HEK293 (cell line): Measurements from ENCODE around the gene FAM118A.

ENCODE experiments used
- CTCF ChIA-PET: fragments of 350-600 bp; formaldehyde crosslinking; extraction: SDS; loops from one replicate; lab custom pipeline; 2021; ENCODE audit warnings: antibody characterized with exemption; lab: Yijun Ruan, JAX
- POLR2A ChIA-PET: fragments of 300-600 bp; formaldehyde crosslinking; extraction: SDS; loops from one replicate; lab custom pipeline; 2020; ENCODE audit warnings: antibody characterized with exemption, inconsistent platforms; lab: Yijun Ruan, JAX
- H3K27ac ChIP-seq: fragments of 200-500 bp; sonication (Bioruptor generic); 2 replicates; pipeline ENCODE4 v1.5.1; 2014; ENCODE audit warnings: low read depth, low read length, control low read depth, inconsistent platforms; ENCODE audit errors: extremely low read depth
- H3K36me3 ChIP-seq, 2 experiments: fragments of 200-500 bp in 1 of 2; sonication (Bioruptor generic) in 1 of 2; 1 replicate in 1 of 2; 2 replicates in 1 of 2; pipeline ENCODE4 v1.5.1; 2014 to 2017; ENCODE audit warnings: inconsistent platforms in 2 of 2, low read length in 2 of 2; ENCODE audit not compliant: control insufficient read depth in 2 of 2, insufficient read depth in 1 of 2
- H3K4me1 ChIP-seq: fragments of 200-500 bp; sonication (Bioruptor generic); 2 replicates; pipeline ENCODE4 v1.5.1; 2014; ENCODE audit warnings: mild to moderate bottlenecking, low read length, inconsistent platforms; ENCODE audit not compliant: control insufficient read depth, insufficient read depth
- H3K4me3 ChIP-seq: 2 replicates; pipeline ENCODE4 v1.5.1; 2011; ENCODE audit warnings: low read depth, mild to moderate bottlenecking, control low read depth, low read length, moderate library complexity
- H3K9me3 ChIP-seq: fragments of 200-500 bp; sonication (Bioruptor generic); 2 replicates; pipeline ENCODE4 v1.5.1; 2014; ENCODE audit warnings: low read depth, low read length, inconsistent platforms; ENCODE audit not compliant: control insufficient read depth, insufficient read depth
- ELK4 ChIP-seq: IDR thresholded peaks from 2 replicates; pipeline ENCODE4 v1.6.1; 2011; ENCODE audit warnings: mild to moderate bottlenecking, low read depth, low read length, borderline replicate concordance
- HOXC10 ChIP-seq: sonication (generic); formaldehyde crosslinking; IDR thresholded peaks from 2 replicates; pipeline ENCODE4 v1.8.1; 2023; ENCODE audit warnings: mild to moderate bottlenecking, missing genetic modification reagents
- KLF7 ChIP-seq: fragments of 450-650 bp; formaldehyde crosslinking; IDR thresholded peaks from 2 replicates; pipeline ENCODE4 v1.5.1; 2016; ENCODE audit warnings: missing biosample characterization, missing genetic modification characterization, borderline replicate concordance
- MZF1 ChIP-seq: fragments of 450-650 bp; formaldehyde crosslinking; IDR thresholded peaks from 2 replicates; pipeline ENCODE4 v1.5.1; 2017; ENCODE audit warnings: missing biosample characterization, missing genetic modification characterization, borderline replicate concordance
- PRDM2 ChIP-seq: fragments of 450-650 bp; formaldehyde crosslinking; IDR thresholded peaks from 2 replicates; pipeline ENCODE4 v1.5.1; 2016; ENCODE audit warnings: missing biosample characterization, missing genetic modification characterization, borderline replicate concordance
- ZNF133 ChIP-seq: fragments of 450-650 bp; formaldehyde crosslinking; IDR thresholded peaks from 2 replicates; pipeline ENCODE4 v1.5.1; 2016; ENCODE audit warnings: missing biosample characterization, missing genetic modification characterization
- ZNF157 ChIP-seq: fragments of 450-650 bp; formaldehyde crosslinking; IDR thresholded peaks from 2 replicates; pipeline ENCODE4 v1.5.1; 2016; ENCODE audit warnings: missing biosample characterization, missing genetic modification characterization
- ZNF350 ChIP-seq: fragments of 450-650 bp; formaldehyde crosslinking; IDR thresholded peaks from 2 replicates; pipeline ENCODE4 v1.5.0; 2017; ENCODE audit warnings: missing biosample characterization, mild to moderate bottlenecking, missing genetic modification characterization
- ZNF354C ChIP-seq: fragments of 450-650 bp; formaldehyde crosslinking; IDR thresholded peaks from 2 replicates; pipeline ENCODE4 v1.5.1; 2016; ENCODE audit warnings: missing biosample characterization, missing genetic modification characterization, low read depth, borderline replicate concordance
- ZNF423 ChIP-seq: fragments of 450-650 bp; formaldehyde crosslinking; IDR thresholded peaks from 2 replicates; pipeline ENCODE4 v1.5.1; 2016; ENCODE audit warnings: missing biosample characterization, missing genetic modification characterization
- ZNF501 ChIP-seq: fragments of 450-650 bp; formaldehyde crosslinking; IDR thresholded peaks from 2 replicates; pipeline ENCODE4 v1.5.1; 2016; ENCODE audit warnings: missing biosample characterization, missing genetic modification characterization
- ZNF529 ChIP-seq: fragments of 450-650 bp; formaldehyde crosslinking; IDR thresholded peaks from 2 replicates; pipeline ENCODE4 v1.5.1; 2017; ENCODE audit warnings: missing genetic modification characterization, missing biosample characterization; ENCODE audit not compliant: insufficient replicate concordance
- ZNF555 ChIP-seq: fragments of 450-650 bp; formaldehyde crosslinking; conservative IDR thresholded peaks from 2 replicates; pipeline ENCODE4 v1.5.1; 2017; ENCODE audit warnings: missing biosample characterization, mild to moderate bottlenecking, missing genetic modification characterization, inconsistent platforms
- ZNF560 ChIP-seq: fragments of 450-650 bp; formaldehyde crosslinking; IDR thresholded peaks from 2 replicates; pipeline ENCODE4 v1.5.1; 2017; ENCODE audit warnings: missing biosample characterization, missing genetic modification characterization, borderline replicate concordance
- ZNF561 ChIP-seq: fragments of 450-650 bp; IDR thresholded peaks from 2 replicates; pipeline ENCODE4 v1.5.1; 2018; ENCODE audit warnings: missing biosample characterization, missing genetic modification characterization, borderline replicate concordance
- ZNF692 ChIP-seq: fragments of 450-650 bp; formaldehyde crosslinking; IDR thresholded peaks from 2 replicates; pipeline ENCODE4 v1.5.1; 2016; ENCODE audit warnings: missing biosample characterization, missing genetic modification characterization
- ZNF837 ChIP-seq: fragments of 450-650 bp; formaldehyde crosslinking; IDR thresholded peaks from 2 replicates; pipeline ENCODE4 v1.5.1; 2016; ENCODE audit warnings: missing biosample characterization, missing genetic modification characterization
- TF ChIP-seq, protein P1 (sequence below): fragments of 450-650 bp; IDR thresholded peaks from 2 replicates; pipeline ENCODE4 v1.5.1; 2018; ENCODE audit warnings: missing biosample characterization, mild to moderate bottlenecking, missing genetic modification characterization
- TF ChIP-seq, protein P2 (sequence below): fragments of 450-650 bp; formaldehyde crosslinking; IDR thresholded peaks from 2 replicates; pipeline ENCODE4 v1.5.1; 2016; ENCODE audit warnings: missing biosample characterization, missing genetic modification characterization

The FAM118A gene

DNA sequence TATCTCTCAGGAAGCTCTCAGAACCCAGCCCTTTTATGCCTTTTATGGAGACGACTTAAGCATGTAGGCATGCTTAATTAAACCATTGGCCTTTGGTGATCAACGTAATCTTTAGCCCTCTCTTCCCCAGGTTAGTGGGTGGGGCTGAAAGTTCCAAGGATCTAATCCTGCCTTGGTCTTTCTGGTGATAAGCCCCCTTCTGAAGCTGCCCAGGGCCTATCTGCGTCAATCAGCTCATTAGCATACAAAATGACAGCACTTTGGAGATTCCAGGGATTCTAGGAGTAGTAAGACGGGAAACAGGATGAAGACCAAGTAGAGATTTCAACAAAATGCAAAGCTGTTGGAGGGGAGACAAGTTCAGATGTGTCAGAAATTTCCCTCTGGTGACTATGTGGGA, 3.1 kb downstream of the FAM118A start:
- Histone ChIP-seq H3K36me3 (peaks cover 0 to 8% of the 10 kb centered on the region in 2 experiments; a peak in 2 of 3 replicates), H3K27ac (no peak overlapping the region), H3K4me1 (peaks cover 25% of the 10 kb centered on the region), H3K9me3 (no peaks in the 10 kb centered on the region), H3K4me3 (no peak overlapping the region)
- POLR2A ChIA-PET, result no interaction called here
- CTCF ChIA-PET, result interaction anchor here (0.6 kb wide), 1 partner anchor 920 kb away, joined by 3 read pairs; no protein-coding TSS in a partner anchor
- TF ChIP-seq ZNF692 (tag by site-specific recombination), result no peak
- TF ChIP-seq ZNF350 (tag by site-specific recombination), result no peak
- TF ChIP-seq, protein P1, sequence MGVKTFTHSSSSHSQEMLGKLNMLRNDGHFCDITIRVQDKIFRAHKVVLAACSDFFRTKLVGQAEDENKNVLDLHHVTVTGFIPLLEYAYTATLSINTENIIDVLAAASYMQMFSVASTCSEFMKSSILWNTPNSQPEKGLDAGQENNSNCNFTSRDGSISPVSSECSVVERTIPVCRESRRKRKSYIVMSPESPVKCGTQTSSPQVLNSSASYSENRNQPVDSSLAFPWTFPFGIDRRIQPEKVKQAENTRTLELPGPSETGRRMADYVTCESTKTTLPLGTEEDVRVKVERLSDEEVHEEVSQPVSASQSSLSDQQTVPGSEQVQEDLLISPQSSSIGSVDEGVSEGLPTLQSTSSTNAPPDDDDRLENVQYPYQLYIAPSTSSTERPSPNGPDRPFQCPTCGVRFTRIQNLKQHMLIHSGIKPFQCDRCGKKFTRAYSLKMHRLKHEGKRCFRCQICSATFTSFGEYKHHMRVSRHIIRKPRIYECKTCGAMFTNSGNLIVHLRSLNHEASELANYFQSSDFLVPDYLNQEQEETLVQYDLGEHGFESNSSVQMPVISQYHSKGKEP (tag by site-specific recombination), result no peak
- no peak for TF ChIP-seq PRDM2 (tag by site-specific recombination)
- TF ChIP-seq ZNF560, result no peak
- no peak for TF ChIP-seq HOXC10
- no peak for TF ChIP-seq ZNF501
- no peak for TF ChIP-seq KLF7 (tag by site-specific recombination)
- no peak for TF ChIP-seq ZNF133
- TF ChIP-seq ZNF157 (tag by site-specific recombination), result no peak
- no peak for TF ChIP-seq ZNF529
- TF ChIP-seq ZNF837, result no peak
- TF ChIP-seq ELK4, result no peak
- no peak for TF ChIP-seq ZNF555 (tag by site-specific recombination)
- no peak for TF ChIP-seq ZNF354C
- no peak for TF ChIP-seq MZF1 (tag by site-specific recombination)
- TF ChIP-seq ZNF561 (tag by site-specific recombination), result no peak
- TF ChIP-seq, protein P2, sequence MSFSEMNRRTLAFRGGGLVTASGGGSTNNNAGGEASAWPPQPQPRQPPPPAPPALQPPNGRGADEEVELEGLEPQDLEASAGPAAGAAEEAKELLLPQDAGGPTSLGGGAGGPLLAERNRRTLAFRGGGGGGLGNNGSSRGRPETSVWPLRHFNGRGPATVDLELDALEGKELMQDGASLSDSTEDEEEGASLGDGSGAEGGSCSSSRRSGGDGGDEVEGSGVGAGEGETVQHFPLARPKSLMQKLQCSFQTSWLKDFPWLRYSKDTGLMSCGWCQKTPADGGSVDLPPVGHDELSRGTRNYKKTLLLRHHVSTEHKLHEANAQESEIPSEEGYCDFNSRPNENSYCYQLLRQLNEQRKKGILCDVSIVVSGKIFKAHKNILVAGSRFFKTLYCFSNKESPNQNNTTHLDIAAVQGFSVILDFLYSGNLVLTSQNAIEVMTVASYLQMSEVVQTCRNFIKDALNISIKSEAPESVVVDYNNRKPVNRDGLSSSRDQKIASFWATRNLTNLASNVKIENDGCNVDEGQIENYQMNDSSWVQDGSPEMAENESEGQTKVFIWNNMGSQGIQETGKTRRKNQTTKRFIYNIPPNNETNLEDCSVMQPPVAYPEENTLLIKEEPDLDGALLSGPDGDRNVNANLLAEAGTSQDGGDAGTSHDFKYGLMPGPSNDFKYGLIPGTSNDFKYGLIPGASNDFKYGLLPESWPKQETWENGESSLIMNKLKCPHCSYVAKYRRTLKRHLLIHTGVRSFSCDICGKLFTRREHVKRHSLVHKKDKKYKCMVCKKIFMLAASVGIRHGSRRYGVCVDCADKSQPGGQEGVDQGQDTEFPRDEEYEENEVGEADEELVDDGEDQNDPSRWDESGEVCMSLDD (tag by site-specific recombination), result no peak
- no peak for TF ChIP-seq ZNF423 (tag by site-specific recombination)
- TF ChIP-seq, all 188 proteins: peak for 0
